ENCODE data around the gene HYAL1. TPM values are rescaled to one million over a fixed set of nuclear protein-coding genes. Genes with fewer than 3 reads are reported as not detected.

HYAL1 gene
- total RNA-seq, 1 experiment from 2014 or later = not detected

DNA sequence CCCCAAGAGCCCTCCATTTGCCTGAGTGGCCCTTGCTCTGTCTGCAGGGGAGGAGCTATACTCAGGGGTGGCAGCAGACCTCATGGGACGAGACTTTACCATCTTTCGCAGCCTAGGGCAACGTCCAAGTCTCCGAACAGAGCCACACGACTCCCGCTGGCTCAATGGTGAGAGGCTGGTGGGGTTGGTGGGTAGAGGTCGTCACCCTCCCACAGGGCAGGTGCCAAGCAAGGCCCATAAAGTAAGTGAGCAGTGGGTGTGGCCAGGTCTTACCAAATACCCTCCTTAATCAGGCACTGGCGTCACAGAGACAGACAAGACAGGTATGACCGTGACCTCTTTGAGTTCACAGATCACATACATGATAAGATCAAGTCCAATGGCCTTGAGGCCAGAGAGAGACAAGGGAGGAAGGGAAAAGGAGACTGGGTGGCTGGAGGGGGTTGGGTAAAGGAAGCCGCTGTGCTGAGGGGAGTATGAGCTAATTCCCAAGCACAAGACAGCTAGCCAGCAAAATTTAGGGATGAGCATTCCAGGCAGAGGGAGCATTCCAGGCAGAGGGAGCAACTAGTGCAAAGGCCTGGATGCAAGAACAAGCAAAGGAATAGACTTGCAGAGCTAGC lies 31.9 kb downstream of the HYAL1 start:
- DNase-seq = no peak
- H3K4me1 ChIP-seq = peaks cover 29% of the 10 kb centered on the region
- H3K4me3 ChIP-seq = no peak overlapping the region
- H3K36me3 ChIP-seq = no peaks in the 10 kb centered on the region
- no peaks in the 10 kb centered on the region for H3K9me3 ChIP-seq (replicated peaks)
- H3K27me3 ChIP-seq = no peaks in the 10 kb centered on the region
- H3K27ac ChIP-seq = no peak overlapping the region

GRCh38 chr3:50270422-50271224 lies 32.8 kb downstream of the HYAL1 start:
- H3K27me3 ChIP-seq = no peaks in the 10 kb centered on the region
- H3K4me1 ChIP-seq = peaks cover 33% of the 10 kb centered on the region
- H3K36me3 ChIP-seq = no peaks in the 10 kb centered on the region
- no peak for DNase-seq
- no peak overlapping the region for H3K4me3 ChIP-seq
- H3K27ac ChIP-seq = no peak overlapping the region
- H3K9me3 ChIP-seq (replicated peaks) = no peaks in the 10 kb centered on the region

DNA sequence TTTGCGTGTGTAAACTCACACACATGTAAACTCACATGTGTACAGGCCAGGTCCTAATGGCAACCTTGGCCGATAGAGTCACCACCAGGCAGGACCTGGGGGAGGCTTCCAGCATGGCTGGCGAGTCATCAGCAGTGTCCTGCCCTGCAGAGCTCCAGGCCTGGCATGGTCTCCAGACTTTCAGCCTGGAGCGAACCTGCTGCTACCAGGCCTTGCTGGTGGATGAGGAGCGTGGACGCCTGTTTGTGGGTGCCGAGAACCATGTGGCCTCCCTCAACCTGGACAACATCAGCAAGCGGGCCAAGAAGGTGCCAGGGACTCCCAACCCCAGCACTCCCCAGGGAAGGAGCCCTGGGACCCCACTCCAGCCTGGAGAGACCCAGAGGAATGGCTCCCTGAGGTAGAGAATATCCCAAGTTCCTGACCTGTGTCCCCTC lies 33.4 kb downstream of the HYAL1 start:
- DNase-seq = no peak
- no peak overlapping the region for H3K27ac ChIP-seq
- H3K27me3 ChIP-seq = no peaks in the 10 kb centered on the region
- H3K4me3 ChIP-seq = no peak overlapping the region
- H3K9me3 ChIP-seq (replicated peaks) = no peaks in the 10 kb centered on the region
- no peaks in the 10 kb centered on the region for H3K36me3 ChIP-seq
- H3K4me1 ChIP-seq = peaks cover 39% of the 10 kb centered on the region

DNA sequence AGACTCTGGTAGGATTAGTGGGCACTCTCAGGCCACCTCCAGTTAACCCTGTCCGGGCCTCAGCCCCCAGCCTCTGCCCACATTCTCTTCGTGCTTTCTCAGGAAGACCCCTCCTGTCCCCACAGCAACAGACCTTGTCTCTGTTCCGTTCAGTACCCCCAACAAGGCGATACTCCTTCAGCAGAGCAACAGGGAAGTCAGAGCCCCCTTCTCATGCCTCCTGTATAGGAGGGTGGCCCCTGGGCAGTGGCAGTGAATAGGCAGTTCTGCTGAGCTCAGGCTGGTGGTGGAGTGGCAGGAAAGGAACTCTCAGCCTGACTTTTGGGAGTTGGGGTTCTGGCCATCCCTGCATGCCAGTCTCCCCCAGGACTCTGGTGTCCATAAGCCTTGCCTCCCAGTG lies 33.9 kb downstream of the HYAL1 start:
- H3K27me3 ChIP-seq = no peaks in the 10 kb centered on the region
- peak overlapping the region; percentile 35; the same call in 1 of the 2 replicates for H3K4me3 ChIP-seq
- no peaks in the 10 kb centered on the region for H3K9me3 ChIP-seq (replicated peaks)
- no peak for DNase-seq
- H3K27ac ChIP-seq = no peak overlapping the region
- H3K36me3 ChIP-seq = no peaks in the 10 kb centered on the region
- peaks cover 42% of the 10 kb centered on the region for H3K4me1 ChIP-seq

- DNase-seq = peak; percentile 58 to 64
- peak within 1 kb of the TSS; percentile 35; the same call in 1 of the 2 replicates for H3K4me3 ChIP-seq
- H3K4me1 ChIP-seq = peaks cover 48% of the 10 kb centered on the region
- no peaks in the 10 kb centered on the region for H3K36me3 ChIP-seq
- no peak within 1 kb of the TSS for H3K27ac ChIP-seq
- no peaks in the 10 kb centered on the region for H3K27me3 ChIP-seq
- H3K9me3 ChIP-seq (replicated peaks) = no peaks in the 10 kb centered on the region
These were observed 34.5 kb downstream of the HYAL1 start, which contains the start of gene SEMA3B for GRCh38 chr3:50268703-50269451. Gene SEMA3B, plus strand, starts transcription at chr3:50269147. Its CDS starts 94 bp downstream, at chr3:50269241.

DNA sequence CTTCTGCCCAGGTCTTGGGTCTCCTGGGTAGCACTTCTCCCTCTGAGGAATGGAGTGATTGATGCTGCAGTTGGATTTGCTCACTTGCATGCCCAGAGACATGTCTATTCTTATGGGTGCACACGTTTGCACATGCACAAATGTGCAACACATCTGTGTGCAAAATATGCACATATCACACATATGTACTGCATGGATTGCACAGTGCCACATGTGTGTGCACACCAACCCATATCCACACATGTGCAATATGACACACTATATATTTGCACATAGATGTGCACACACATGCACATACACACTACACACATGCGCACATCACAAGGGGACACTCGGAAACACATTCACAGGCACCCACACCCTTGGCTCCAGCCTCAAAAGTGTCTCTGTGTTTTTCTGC lies 35.1 kb downstream of the HYAL1 start:
- Histone ChIP-seq H3K4me1 (peaks cover 48% of the 10 kb centered on the region), H3K4me3 (no peak overlapping the region), H3K27ac (no peak overlapping the region)

GRCh38 chr3:50267280-50267913 lies 36.0 kb downstream of the HYAL1 start:
- Histone ChIP-seq H3K36me3 (no peaks in the 10 kb centered on the region), H3K4me3 (peak overlapping the region; percentile 30), H3K27me3 (no peaks in the 10 kb centered on the region), H3K9me3 (replicated peaks) (no peaks in the 10 kb centered on the region), H3K27ac (no peak overlapping the region), H3K4me1 (peaks cover 48% of the 10 kb centered on the region)
- DNase-seq = peak; percentile 53 to 55

More for the DNA sequence above, 35.1 kb downstream of the HYAL1 start:
- H3K9me3 ChIP-seq (replicated peaks) = no peaks in the 10 kb centered on the region
- H3K36me3 ChIP-seq = no peaks in the 10 kb centered on the region
- H3K27me3 ChIP-seq = no peaks in the 10 kb centered on the region
- no peak for DNase-seq

DNA sequence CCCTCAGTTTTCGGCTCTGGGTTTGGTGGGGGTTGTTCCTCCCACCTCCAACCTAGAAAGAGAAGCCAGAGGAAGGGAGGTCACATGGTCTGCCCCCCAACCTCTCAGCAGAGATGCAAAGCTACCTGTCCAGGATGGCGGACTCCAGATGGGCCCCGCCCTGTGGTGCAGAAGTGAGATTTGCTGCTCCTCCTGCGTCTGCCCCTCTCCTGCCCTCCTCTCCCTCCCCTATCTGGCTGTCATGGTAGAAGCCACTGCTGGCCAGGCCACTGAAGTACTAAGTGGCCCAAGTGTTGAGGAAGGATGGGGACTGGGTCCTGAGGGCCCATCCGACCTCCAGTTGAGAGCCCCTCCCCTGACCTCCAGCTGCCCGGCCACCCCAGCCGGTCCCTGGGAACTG lies 36.5 kb downstream of the HYAL1 start:
- Histone ChIP-seq H3K27ac (no peak overlapping the region), H3K36me3 (no peaks in the 10 kb centered on the region), H3K9me3 (replicated peaks) (no peaks in the 10 kb centered on the region), H3K4me3 (no peak overlapping the region; the same call in 1 of the 2 replicates), H3K4me1 (peaks cover 50% of the 10 kb centered on the region), H3K27me3 (no peaks in the 10 kb centered on the region)
- no peak for DNase-seq

GRCh38 chr3:50266017-50266416 lies 37.4 kb downstream of the HYAL1 start:
- H3K4me1 ChIP-seq = peaks cover 58% of the 10 kb centered on the region
- no peak overlapping the region for H3K27ac ChIP-seq
- no peak for DNase-seq

GRCh38 chr3:50265571-50265970 lies 37.8 kb downstream of the HYAL1 start:
- no peak overlapping the region for H3K27ac ChIP-seq
- H3K4me3 ChIP-seq = no peak overlapping the region
- no peaks in the 10 kb centered on the region for H3K36me3 ChIP-seq
- peaks cover 61% of the 10 kb centered on the region for H3K4me1 ChIP-seq
- no peaks in the 10 kb centered on the region for H3K27me3 ChIP-seq
- DNase-seq = no peak
- H3K9me3 ChIP-seq (replicated peaks) = no peaks in the 10 kb centered on the region

More at GRCh38 chr3:50266017-50266416, 37.4 kb downstream of the HYAL1 start:
- no peaks in the 10 kb centered on the region for H3K9me3 ChIP-seq (replicated peaks)
- H3K36me3 ChIP-seq = no peaks in the 10 kb centered on the region
- H3K4me3 ChIP-seq = no peak overlapping the region
- H3K27me3 ChIP-seq = no peaks in the 10 kb centered on the region

DNA sequence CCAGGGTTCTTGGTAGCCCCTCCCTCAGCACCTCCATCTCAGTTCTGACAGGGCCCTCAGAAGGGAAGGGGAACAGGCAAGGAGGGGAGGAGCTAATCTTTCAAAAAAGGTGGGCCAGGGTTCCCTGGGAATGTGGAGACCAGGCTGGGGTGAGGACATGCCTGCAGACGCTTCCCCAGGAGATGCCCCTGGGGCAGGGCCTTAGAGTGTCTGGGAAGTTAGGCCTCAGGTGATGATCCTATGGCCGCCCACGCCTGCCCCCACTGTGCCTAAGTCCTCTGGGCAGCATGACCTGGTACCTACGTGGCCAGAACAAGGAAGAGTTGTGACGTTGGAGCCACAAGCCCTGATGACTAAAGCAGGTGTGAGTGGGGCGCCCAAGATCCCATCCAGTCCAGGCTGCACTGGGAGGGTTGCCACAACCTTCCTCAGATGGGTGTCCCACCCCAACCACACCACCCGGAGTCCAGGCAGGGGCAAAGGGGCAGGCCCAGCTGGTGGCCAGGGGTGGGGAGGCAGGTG lies 38.3 kb downstream of the HYAL1 start:
- Histone ChIP-seq H3K4me1 (peaks cover 58% of the 10 kb centered on the region), H3K27ac (peak overlapping the region; percentile 47; the same call in 1 of the 2 replicates), H3K27me3 (no peaks in the 10 kb centered on the region), H3K9me3 (replicated peaks) (no peaks in the 10 kb centered on the region), H3K4me3 (no peak overlapping the region), H3K36me3 (no peaks in the 10 kb centered on the region)
- DNase-seq = peak in 1 of 2 experiments; percentile 25

DNA sequence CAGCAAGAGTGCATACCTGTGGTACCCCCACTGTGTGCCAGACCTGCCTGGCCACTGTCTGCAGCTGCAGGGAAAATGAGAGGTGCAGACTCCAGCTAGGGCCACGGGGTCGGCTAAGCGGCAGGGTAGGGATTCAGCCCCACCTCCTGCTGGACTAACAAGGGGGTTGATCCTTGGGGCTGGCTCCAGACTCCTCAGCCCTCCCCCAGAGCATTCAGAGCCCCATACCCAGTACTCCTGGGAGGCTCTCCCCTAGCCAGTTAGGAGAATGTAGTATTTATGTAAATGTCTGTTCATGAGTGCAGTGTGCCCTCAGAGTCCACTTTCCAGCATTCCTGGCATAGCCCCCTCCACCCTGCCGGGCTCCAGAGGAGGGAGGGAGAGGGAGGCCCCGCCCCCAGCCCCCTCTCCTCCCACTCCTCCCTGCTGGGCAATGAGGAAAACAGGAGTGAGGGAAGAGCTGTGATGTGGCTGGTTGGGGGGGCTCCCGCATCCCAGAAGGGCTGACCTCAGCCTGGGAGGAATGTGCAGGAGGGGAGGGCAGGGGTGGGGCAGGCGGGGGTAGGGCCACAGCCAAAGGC lies 38.9 kb downstream of the HYAL1 start:
- Histone ChIP-seq H3K9me3 (replicated peaks) (no peaks in the 10 kb centered on the region), H3K27ac (peak overlapping the region; percentile 47; the same call in 1 of the 2 replicates), H3K36me3 (no peaks in the 10 kb centered on the region), H3K4me1 (peaks cover 56% of the 10 kb centered on the region), H3K4me3 (no peak overlapping the region), H3K27me3 (no peaks in the 10 kb centered on the region)
- DNase-seq = peak; percentile 91 to 92

GRCh38 chr3:50263478-50264382 lies 39.6 kb downstream of the HYAL1 start:
- DNase-seq = no peak
- peak overlapping the region; percentile 47; the same call in 1 of the 2 replicates for H3K27ac ChIP-seq
- no peaks in the 10 kb centered on the region for H3K27me3 ChIP-seq
- no peaks in the 10 kb centered on the region for H3K36me3 ChIP-seq
- no peaks in the 10 kb centered on the region for H3K9me3 ChIP-seq (replicated peaks)
- H3K4me3 ChIP-seq = no peak overlapping the region
- H3K4me1 ChIP-seq = peaks cover 56% of the 10 kb centered on the region

All from SJCRH30 (cell line).